H1 (cell line): Measurements from ENCODE around the gene SMG5. TPM values are rescaled to one million over a fixed set of nuclear protein-coding genes. Genes with fewer than 3 reads are reported as not detected.

Source experiments
- CBX8 ChIP-seq: fragments of 300-800, 300-1000 bp; sonication (generic); IDR thresholded peaks from 2 replicates; pipeline ENCODE4 v1.7.1; 2016; ENCODE audit warnings: low read depth, low read length, borderline replicate concordance
- RFX5 ChIP-seq: IDR thresholded peaks from 2 replicates; pipeline ENCODE4 v1.6.1; 2011; ENCODE audit warnings: low read depth, low read length, improper control_type of control experiment, borderline replicate concordance
- TBP ChIP-seq: IDR thresholded peaks from 2 replicates; pipeline ENCODE4 v1.6.1; 2011; ENCODE audit warnings: low read depth, low read length, improper control_type of control experiment
- polyA plus RNA-seq, 7 experiments: library from polyadenylated mRNA; depleted of rRNA in 3 of 7; stranded (reverse) in 5 of 7; unstranded in 2 of 7; fragments of >200 nt in 5 of 7; fragments of 200-250 nt in 2 of 7; gene quantifications; 1 replicate in 5 of 7; 2 replicates in 1 of 7; 4 replicates in 1 of 7; pipeline versions ENCODE4 v1.2.1 to v1.2.3, GENCODE V29; 2011 to 2013; ENCODE audit warnings: missing spikeins in 2 of 7, mixed read lengths in 2 of 7
- total RNA-seq: library from RNA; stranded (reverse); fragmentation: NEBNext Ultra II Directional; extraction: Animal tissue kit (Norgen Biotek cat#: 25700); gene quantifications from 2 replicates; pipeline ENCODE4 v1.2.1, GENCODE V29; 2021
- TF ChIP-seq, protein P1 (sequence below), 3 experiments: IDR thresholded peaks; 1 replicate in 2 of 3; 2 replicates in 1 of 3; pipeline versions ENCODE4 v1.5.1 to v1.6.1; 2011; ENCODE audit warnings: low read length in 3 of 3, mild to moderate bottlenecking in 3 of 3, inconsistent platforms in 2 of 3, low read depth in 1 of 3, moderate library complexity in 1 of 3; ENCODE audit not compliant: insufficient read depth in 1 of 3; ENCODE audit errors: control extremely low read depth in 1 of 3

SMG5 gene
- total and polyA plus RNA-seq, 2 of the 8 experiments (the other 6 are each of a cell fraction or from before 2014, with no cell fraction given) = 32.7 to 98.0 TPM

DNA sequence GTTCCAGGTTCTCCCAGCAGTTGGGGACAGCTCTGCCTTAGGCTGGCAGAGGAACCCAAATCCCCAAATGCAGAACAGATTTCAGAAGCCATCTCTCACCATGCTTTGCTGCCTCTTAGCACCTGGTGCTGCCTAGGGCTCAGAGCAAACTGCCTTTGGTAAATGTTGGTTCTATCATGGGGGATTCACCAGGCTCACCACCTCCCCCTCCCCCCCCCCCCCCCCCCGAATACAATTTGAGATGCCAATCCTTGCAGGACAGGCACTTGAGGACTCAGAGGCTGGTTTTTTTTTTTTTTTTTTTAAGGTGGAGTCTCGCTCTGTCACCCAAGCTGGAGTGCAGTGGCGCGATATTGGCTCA lies 34.3 kb downstream of the SMG5 start (continued):
- TF ChIP-seq RFX5 = no peak
- no peak for TF ChIP-seq CBX8
- TF ChIP-seq, protein P1, sequence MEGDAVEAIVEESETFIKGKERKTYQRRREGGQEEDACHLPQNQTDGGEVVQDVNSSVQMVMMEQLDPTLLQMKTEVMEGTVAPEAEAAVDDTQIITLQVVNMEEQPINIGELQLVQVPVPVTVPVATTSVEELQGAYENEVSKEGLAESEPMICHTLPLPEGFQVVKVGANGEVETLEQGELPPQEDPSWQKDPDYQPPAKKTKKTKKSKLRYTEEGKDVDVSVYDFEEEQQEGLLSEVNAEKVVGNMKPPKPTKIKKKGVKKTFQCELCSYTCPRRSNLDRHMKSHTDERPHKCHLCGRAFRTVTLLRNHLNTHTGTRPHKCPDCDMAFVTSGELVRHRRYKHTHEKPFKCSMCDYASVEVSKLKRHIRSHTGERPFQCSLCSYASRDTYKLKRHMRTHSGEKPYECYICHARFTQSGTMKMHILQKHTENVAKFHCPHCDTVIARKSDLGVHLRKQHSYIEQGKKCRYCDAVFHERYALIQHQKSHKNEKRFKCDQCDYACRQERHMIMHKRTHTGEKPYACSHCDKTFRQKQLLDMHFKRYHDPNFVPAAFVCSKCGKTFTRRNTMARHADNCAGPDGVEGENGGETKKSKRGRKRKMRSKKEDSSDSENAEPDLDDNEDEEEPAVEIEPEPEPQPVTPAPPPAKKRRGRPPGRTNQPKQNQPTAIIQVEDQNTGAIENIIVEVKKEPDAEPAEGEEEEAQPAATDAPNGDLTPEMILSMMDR (IDR thresholded peaks at IDR 0.05; ENCODE audit: control extremely low read depth in 1 of 3, insufficient read depth in 1 of 3, low read depth in 1 of 3, low read length in 3 of 3) = no peak
- TF ChIP-seq TBP = no peak
